Activated naive CD4-positive, alpha-beta T cell treated with Interleukin-2 at 50 U/mL for 16 hours (primary cell): ENCODE measurements around the gene VPS18.

ENCODE experiments used
- DNase-seq: peaks from one replicate; pipeline ENCODE4 v3.0.0-alpha.2; 2020

The VPS18 gene

DNA sequence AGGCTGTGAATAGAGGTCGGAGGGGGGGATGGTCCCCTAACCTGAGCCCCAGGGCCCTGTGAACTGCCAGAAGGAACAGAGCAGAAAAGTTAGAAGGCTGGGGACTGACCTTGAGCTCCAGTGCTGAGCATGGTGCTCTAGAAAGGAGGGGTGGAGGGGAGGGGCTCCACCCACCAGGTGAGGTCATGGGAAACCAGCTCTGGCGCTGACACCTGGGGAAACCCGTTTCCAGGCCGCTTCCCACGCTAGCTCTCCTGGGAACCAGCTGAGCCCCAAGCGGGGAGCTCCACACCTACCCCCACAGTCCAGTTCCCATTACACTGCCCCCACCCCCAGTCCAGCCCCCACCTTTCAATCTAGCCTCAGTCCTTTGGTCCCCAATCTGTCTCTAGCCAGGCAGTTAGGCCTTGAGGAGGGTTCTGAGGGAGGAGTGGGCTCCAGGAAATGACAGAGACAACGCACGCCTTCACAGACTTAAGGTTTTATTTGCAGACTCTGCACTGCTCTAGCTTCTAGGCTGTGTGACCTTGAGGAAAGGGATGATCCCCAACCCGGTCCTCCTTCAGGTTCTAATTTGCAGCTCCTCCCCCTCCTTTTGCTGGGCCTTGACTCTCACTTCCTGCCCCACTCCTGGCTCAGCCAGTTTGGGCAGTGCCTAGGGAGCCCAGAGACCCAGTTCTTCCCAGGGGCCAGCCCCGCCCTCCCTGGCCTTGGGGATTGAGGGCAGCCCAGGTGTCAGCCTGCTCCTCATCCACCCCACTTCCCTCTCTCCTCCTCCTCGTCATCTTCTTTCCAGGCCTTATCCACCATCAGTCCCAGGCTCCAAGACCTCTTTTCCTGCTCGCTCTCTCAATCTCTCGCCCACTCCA is 22.3 kb upstream of the VPS18 start:
- DNase-seq, result peak; percentile 35

DNA sequence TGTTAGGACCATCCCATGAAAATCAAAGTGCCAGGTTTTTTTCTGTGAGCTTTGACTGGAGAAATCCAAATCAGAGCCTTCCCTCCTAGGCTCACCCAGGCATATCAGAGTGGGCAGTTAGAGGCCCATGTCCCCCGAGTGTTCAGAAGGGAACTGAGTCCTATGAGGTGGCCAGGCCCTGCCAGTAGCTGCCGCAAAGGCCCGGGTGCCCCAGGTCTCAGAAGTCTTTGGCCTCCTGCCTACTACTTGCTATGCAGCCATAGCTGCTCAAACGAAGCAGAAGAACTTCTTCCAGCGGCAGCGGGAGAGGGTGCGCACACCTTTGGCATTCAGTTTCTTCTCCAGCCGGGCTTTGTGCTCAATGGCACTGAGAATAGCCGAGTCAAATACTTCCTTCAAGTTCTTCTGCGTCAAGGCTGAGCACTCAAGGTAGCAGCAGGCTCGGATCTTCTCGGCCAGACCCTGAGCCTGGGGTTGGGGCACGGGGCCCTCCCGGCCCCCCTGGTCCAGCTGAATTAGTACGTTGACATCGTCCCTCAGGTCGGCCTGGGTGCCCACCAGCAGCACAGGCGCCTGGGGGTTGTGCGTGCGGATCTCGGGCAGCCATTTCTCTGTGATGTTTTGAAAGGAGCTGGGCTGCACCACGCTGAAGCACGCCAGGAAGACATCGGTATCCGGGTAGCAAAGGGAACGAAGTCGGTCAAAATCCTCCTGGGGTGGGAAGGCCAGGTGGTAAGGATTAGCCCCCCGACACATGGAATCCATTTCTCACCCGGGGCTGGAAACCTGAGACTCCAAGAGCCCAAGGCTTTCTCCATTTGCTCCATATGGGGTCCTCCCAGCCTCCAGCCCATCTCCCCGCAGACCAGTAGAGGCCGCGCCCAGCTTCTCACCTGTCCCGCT is 21.2 kb upstream of the VPS18 start:
- DNase-seq, result no peak

DNA sequence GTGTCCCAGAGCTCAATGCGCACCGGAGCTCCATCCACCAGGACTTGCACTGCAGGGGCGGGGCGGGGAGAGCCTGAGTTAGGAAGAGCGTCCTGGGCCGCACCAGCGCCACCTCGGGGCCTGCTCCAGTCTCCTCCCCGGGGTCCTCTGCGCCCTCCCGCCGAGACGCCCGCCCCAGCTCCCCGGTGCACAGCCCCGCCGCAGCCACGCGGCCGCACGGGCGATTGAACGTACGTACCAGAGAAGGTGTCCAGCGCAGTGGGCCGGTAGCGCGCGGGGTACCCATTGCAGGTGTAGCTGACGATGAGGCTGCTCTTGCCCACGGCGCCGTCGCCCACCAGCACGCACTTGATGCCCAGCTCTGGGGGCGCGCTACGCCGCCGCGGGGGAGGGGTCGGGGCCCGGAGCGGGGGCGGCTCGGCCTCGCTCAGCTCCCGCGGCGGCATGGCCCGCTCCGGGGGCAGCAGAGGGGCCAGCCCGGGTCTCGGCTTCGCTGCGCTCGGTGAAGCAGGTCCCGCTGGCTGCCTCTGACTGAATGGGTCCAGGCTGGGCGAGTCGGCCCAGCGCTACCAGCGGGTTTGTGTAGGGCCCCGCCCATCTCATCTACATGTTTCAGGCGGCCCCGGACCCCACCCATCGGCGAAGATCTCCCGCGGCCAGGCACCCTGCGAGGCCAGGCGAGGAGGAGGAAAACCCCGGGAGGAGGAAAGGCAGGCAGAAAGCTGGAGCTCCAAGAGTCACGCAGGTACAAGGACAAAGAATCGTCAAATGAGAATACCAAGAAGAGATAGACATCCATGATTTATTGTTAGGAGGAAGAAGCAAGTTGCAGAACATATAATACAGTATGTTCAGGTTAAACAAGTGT is 20.3 kb upstream of the VPS18 start, which contains the start of gene RHOV:
TSS of gene RHOV (minus strand) at position 541 of the 868 bp plus-strand sequence. CDS start at position 446, 95 bp downstream.
- peak; percentile 59 for DNase-seq

DNA sequence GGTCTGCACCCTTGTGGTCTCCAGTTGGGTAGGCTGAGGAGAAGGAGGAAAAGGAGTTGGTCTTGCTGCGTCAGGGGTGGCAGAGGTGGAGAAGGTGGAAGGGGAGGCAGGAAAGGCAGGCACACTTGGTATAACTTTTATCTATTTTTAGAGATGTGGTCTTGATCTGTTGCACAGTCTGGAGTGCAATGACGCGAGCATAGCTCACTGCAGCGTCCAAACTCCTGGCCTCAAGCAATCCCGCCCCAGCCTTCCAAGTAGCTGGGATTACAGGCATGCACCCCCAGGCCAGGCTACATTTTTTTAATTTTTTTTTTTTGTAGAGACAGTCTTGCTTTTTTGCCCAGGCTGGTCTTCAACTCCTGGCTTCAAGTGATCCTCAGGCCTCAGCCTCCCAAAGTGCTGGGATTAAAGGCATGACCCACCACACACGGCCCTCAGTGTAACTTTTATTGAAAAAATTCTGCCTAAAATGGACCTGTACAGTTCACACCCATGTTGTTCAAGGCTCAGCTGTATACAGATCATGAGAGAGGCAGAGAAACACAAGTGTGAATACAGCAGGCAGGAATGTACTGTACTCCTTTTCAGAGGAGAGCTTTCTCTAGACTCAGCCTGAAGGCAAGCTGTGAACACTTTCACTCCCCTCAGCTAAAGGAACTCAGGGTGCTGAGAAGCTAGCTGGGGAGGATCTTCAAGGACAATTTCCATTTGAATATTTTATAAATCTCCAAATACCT is 18.1 kb upstream of the VPS18 start:
- DNase-seq, result no peak

DNA sequence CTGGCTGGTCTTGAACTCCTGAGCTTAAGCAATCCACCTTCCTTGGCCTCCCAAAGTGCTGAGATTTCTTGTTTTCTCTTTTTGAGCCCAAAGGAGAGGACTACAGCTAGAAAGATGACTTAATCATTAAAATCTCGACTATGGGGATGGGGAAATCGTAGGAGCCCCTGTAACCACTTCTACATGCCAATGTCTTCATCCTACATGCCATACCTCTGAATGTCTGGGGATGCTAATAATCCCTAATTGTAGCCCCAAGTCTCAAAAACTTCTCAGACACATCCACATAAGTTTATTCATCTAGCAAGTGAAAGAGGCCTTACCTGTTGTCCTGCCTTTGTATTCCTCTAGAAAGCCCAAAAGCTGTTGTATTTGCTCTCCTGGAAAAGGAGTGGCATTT is 16.6 kb upstream of the VPS18 start:
- no peak for DNase-seq

DNA sequence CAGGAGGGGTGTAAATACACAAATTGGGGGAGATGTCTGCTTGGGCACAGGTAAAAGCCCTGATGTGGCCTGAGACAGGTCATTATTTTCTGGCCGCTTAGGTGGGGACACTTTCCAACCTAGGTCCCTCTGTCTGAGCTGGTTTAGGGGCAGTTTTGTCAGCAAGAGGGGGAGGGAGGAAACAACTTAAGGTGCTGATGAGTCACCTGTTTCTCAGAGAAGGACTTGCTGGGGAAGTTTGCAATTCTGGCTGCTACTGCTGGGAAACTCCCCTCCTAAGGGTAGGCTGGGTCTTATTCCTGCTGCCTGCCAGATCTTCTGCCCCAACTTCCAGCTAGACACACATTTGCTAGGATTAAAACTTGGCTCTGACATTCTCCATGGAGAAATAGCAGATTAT is 15.5 kb upstream of the VPS18 start:
- DNase-seq, result peak; percentile 28

DNA sequence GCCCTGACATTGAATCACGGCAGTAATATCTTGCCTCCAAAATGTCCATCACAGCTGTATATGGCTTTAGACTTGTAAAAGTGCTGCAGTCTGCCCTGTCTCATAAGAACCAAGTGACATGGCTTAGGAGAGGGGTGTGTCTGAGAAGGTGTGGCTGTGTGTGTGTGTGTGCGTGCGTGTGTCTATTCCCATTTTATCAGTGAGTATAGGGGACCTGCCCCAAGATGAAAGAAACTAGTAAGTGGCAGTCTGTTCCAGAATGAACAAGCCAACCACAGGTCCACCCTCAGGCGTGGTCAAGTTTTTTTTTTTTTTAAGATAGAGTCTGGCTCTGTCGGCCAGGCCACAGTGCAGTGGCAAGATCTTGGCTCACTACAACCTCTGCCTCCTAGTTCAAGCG is 14.6 kb upstream of the VPS18 start:
- no peak for DNase-seq

DNA sequence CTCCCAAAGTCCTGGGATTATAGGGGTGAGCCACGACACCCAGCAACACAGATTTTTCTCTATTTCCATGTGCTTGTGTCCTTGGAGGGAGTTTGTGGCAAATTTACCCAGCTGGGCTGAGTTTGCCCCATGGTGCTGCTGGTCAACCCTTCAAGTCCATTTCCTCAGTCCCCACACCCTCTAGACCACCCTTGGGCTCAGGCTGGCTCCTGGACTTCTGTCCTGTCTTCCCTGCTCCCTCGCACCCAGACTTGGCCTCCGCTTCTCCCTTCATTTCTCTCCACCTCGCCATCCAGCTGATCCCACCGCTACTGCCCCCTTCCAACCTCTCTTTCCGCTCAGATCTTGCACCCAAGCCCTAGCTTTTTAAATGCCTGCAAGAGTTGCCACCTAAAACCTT is 12.9 kb upstream of the VPS18 start:
- no peak for DNase-seq

DNA sequence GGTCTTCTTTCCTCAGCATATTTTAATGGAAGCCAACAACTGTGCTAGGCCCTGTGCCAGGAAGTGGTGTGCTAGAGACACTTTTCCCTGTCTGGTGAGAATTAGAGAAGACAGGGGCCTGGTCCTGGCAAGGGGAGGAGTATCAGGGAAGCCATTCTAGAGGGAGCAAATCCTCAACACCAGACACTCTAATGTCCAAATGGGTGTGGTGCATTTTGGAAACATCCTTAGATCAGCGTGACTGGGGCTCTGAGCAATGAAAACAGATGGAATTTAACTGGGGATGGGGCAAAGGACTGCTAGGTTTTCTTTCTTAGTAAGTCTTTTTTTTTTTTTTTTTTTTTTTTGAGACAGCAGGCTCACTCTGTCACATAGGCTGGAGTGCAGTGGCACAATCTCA is 7.7 kb upstream of the VPS18 start:
- no peak for DNase-seq

DNA sequence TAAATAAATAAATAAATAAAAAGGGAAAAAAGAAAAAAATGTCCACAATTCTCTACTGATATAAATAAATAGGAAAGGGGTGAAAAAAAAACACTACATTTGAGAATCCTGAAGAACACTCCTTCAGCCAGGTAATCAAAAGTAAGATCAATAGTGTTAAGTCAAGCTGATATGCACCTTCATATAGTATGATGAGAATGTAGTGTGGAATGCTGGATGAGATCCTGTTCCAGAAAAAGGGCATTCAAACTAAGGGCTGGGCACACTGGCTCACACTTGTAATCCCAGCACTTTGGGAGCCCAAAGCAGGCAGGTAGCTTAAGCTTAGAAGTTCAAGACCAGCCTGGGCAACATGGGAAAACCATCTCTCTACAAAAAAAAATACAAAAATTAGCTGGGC is 5.1 kb upstream of the VPS18 start:
- DNase-seq, result no peak

DNA sequence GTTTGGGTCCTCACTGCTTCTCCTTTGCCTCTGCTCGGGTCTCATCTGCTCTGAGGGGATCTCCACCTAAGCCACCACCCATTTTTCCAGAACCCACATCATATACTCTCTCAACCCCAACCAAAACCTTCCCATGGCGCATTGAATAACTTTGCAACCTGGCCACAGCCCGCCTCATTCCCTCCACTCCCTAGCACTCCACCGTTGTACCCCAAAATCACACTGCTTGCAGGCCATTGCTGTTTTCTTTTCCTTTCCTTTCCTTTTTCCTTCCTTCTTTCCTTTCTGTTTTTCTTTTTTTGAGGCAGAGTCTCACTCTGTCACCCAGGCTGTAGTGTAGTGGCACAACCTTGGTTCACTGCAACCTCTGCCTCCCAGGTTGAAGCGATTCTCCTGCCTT is 3.1 kb upstream of the VPS18 start:
- DNase-seq, result no peak

DNA sequence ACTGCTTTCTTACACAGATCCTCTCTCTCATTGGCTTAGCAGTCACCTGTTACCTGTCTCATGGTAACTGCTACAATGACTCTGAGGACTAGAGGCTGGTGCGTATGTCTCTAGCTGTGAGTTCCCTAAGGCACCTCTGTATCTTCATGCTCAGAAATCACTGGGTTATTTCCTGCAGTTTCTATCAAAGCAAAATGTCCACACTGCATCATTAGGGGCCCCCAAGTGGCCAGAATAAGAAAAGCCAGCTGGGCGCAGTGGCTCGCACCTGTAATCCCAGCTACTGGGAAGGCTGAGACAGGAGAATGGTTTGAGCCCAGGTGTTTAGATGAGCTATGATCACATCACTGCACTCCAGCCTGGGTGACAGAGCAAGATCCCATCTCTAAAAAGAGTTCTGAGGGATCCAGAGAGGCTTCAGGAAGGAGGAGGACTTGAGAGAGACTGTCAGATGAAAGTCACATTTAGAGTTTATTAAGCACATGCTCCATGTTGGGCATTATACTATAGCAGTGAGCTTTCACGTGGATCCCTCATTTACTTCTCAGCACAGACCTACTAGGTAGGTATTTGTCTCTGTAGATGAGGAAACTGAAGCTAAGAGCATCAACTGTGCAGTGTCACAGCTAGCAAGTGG is 2.3 kb upstream of the VPS18 start:
- peak; percentile 32 for DNase-seq

DNA sequence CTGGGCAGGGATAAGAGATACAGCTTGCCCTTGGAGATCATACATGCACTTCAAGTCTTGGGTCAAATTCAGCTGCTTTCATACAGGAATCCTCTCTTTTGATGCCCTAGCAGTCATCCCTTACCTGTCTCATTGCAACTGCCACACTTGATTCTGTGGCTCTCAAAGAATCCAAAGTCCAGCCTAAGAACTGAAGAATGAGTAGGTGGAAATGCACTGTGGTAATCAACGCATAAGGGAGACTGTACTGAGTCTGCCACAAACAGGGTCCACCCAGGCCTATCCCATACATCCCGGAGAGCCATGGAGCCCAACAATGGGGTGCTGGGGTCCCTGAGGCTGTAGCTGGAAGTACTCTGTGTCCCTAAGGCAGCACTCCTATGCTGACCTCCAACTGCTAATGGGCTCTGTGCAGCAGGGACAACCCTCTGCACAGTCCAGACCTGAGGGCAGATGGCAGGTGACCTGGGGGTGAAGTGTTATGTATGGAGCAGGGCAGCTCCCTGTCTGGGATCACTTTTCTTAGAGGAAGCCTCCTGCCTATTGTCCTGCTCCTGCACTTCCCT is 1.7 kb upstream of the VPS18 start:
- DNase-seq, result no peak

DNA sequence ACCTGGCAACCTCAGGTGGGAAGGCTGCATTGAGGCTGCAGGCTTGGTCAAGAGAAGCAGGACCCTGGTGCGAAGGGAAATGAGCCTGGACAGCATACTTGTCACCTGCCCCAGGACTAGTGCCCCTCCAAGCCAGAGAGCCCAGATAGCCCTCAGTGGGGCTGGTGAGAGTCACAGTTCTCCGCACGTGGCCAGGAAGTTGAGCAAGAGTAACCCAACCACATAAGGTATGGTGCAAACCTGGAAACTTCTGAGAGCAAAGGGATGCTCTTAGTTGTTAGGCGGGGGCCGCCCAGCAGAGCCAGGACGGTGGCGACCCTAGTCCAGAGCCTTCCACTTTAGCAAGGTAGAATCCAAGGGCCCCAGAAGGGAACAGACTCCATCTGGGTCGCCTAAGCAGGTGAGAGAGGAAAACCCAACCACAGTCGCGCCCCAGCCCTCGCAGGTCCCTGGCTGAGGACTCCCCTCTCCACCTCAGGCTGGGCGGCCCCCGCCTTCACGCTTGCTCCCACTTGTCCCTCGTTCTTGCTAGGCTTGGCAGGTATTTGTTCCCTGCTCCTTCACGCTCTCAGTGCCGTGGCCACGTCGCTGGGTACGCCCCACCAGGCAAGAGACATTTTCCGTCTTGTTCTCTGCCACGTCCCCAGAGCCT is 1.1 kb upstream of the VPS18 start:
- DNase-seq, result no peak

DNA sequence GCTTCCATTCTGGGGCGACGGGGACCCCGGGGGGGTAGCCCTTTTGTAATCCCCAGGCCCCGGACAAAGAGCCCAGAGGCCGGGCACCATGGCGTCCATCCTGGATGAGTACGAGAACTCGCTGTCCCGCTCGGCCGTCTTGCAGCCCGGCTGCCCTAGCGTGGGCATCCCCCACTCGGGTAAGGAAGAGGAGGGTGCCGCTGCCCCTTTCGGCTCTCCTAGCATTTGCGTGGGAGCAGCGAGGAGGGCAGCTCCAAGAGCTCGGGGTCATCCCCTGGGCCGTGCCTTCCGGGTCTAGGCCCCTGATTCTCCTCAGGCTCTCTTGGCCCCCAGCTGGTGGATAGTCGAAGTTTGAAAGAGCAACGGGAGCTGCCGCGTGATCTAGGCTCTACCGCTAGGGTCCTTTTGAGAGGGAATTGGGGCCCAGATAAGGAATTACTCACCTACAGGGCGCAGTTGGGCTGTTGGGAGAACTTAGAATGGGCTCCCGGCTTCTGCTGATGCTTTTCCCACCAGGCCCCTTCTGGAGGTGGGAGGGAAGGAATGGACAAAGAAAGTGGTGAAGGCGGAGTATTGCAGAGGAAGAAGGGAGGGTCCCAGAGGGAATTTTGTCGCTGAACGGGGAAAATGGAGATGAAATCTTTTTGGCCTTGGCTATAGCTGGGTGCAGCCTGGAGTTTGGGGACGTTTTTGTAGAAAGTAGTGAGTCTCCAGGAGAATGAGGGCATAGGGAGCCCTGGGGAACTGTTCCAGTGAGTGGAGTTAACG is 615 bp downstream of the VPS18 start:
- peak; percentile 72 for DNase-seq

DNA sequence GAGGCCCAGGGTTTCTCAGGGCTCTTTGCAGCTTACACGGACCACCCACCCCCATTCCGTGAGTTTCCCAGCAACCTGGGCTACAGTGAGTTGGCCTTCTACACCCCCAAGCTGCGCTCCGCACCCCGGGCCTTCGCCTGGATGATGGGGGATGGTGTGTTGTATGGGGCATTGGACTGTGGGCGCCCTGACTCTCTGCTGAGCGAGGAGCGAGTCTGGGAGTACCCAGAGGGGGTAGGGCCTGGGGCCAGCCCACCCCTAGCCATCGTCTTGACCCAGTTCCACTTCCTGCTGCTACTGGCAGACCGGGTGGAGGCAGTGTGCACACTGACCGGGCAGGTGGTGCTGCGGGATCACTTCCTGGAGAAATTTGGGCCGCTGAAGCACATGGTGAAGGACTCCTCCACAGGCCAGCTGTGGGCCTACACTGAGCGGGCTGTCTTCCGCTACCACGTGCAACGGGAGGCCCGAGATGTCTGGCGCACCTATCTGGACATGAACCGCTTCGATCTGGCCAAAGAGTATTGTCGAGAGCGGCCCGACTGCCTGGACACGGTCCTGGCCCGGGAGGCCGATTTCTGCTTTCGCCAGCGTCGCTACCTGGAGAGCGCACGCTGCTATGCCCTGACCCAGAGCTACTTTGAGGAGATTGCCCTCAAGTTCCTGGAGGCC is 5.4 kb downstream of the VPS18 start:
- DNase-seq, result no peak

DNA sequence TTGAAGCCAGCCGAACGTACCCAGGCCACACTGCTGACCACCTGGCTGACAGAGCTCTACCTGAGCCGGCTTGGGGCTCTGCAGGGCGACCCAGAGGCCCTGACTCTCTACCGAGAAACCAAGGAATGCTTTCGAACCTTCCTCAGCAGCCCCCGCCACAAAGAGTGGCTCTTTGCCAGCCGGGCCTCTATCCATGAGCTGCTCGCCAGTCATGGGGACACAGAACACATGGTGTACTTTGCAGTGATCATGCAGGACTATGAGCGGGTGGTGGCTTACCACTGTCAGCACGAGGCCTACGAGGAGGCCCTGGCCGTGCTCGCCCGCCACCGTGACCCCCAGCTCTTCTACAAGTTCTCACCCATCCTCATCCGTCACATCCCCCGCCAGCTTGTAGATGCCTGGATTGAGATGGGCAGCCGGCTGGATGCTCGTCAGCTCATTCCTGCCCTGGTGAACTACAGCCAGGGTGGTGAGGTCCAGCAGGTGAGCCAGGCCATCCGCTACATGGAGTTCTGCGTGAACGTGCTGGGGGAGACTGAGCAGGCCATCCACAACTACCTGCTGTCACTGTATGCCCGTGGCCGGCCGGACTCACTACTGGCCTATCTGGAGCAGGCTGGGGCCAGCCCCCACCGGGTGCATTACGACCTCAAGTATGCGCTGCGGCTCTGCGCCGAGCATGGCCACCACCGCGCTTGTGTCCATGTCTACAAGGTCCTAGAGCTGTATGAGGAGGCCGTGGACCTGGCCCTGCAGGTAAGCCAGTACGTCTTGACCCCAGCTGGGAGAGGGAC is 6.2 kb downstream of the VPS18 start:
- no peak for DNase-seq

DNA sequence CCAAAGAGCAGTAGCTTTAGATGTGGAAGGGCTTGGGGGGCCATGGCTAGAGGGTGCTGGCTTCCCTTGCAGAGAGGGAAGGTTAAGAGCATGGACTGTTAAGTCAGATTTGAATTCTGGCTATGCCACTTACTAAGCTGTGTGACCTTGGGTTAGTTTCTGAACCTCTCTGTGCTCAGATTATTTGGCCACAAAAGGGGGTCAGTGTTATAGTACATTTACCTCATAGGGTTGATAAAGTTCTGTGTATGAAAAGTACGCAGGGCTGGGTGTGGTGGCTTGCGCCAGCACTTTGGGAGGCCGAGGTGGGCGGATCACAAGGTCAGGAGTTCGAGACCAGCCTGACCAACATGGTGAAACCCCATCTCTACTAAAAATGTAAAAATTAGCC is 6.8 kb downstream of the VPS18 start:
- DNase-seq, result no peak
